GM12892 (cell line): ENCODE data around the gene SLC17A2.

Source experiments
- POLR2A ChIP-seq: IDR thresholded peaks from 2 replicates; pipeline ENCODE4 v1.6.1; 2011; ENCODE audit warnings: low read depth, low read length, control low read depth
- POLR2AphosphoS5 ChIP-seq: IDR thresholded peaks from 2 replicates; pipeline ENCODE4 v1.6.1; 2011; ENCODE audit warnings: low read depth, low read length, control low read depth
- TAF1 ChIP-seq: IDR thresholded peaks from 2 replicates; pipeline ENCODE4 v1.6.1; 2011; ENCODE audit warnings: low read depth, mild to moderate bottlenecking, control low read depth, low read length, borderline replicate concordance

DNA sequence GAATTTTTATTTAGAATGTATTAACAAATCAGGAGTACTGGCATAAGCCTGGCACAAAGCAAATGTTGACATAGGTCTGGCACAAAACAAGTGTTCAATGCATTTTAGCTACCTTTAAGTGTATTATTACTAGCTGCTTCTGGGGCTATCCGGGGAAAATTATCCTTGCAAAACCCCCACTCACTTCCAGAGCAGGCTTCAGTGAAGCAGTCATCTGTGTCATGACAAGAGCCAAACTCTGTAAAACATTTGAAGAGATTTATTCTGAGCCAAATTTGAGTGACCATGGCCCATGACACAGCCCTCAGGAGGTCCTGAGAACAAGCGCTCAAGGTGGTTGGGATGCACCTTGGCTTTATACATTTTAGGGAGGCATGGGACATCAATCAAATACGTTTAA, 25.7 kb upstream of the SLC17A2 start:
- no peak for TF ChIP-seq POLR2A
- TF ChIP-seq TAF1: no peak
- TF ChIP-seq POLR2AphosphoS5: no peak
